Measurements from ENCODE around the gene ITSN1.

- no peak for TF ChIP-seq CTCF (IDR thresholded peaks at IDR 0.05)
- TF ChIP-seq POLR2A (IDR thresholded peaks at IDR 0.05): no peak
These were observed 202.0 kb downstream of the ITSN1 start for GRCh38 chr21:33844104-33844889.
